ELF-1 (cell line): ENCODE results near the gene MINDY4.

Experiments
- DNase-seq: peaks from one replicate; pipeline ENCODE4 v3.0.0-alpha.2; 2016; ENCODE audit warnings: low read depth, low spot score

MINDY4 gene

DNA sequence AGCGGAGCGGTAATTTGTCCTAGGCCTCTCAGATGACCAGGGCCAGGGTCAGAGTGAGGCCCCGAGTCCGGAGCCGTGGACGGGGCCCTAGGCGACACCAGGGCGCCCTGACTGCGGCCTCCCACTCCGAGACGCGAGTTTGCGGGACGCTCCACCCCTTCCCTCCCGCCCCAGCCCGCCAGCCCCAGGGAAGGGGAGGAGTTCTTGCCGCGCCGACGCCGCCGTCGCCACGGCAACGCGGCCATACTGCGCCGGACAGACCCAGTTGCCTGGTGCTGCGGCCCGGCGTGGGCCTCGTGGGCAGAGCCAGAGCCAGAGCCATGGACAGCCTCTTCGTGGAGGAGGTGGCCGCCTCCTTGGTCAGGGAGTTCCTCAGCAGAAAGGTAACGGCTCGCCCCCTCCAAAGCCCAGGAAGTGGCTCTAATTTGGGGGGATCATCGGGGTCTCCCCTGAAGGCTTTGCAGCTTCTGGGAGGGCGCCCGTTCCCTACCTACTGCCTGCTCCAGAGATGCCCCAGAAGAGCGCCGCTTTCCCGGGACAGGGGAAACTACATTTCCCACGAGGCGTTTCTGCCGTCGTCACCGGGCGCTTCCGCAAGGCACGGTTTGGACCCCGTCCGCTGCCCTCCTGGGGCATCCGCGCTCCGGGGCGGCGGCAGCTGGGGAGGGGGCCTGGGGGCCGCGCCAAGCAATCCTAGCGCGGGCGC, at the start of gene MINDY4:
TSS of gene MINDY4 (plus strand) at position 244 of the 706 bp plus-strand sequence. CDS start at position 321, 77 bp downstream.
- DNase-seq, result peak; percentile 85

GRCh38 chr7:30722187-30722586, 49.0 kb upstream of the MINDY4 start:
- no peak for DNase-seq

DNA sequence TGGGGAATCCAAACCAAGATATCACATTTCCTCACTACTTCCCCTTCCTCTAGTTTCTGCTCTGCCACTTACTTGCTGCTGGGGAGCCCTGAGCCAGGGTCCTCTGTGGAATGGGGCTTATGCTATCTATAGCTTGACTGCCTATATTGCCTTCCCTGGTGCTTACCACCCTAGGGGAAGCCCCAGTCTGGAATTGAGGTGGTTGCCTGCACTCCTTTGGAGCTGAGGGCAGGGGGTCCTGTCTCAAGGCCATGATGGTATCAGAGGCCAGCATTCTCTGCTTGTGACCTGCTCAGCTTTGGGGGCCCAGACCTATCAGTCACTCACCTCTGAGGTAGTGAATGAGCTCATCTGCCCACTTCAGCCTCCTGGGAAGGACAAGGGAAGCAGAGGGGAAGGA, 48.5 kb upstream of the MINDY4 start:
- no peak for DNase-seq

GRCh38 chr7:30723776-30724175, 47.4 kb upstream of the MINDY4 start:
- DNase-seq, result no peak

GRCh38 chr7:30726296-30727006, 44.8 kb upstream of the MINDY4 start:
- DNase-seq, result no peak

GRCh38 chr7:30727061-30727945, 43.9 kb upstream of the MINDY4 start:
- no peak for DNase-seq

DNA sequence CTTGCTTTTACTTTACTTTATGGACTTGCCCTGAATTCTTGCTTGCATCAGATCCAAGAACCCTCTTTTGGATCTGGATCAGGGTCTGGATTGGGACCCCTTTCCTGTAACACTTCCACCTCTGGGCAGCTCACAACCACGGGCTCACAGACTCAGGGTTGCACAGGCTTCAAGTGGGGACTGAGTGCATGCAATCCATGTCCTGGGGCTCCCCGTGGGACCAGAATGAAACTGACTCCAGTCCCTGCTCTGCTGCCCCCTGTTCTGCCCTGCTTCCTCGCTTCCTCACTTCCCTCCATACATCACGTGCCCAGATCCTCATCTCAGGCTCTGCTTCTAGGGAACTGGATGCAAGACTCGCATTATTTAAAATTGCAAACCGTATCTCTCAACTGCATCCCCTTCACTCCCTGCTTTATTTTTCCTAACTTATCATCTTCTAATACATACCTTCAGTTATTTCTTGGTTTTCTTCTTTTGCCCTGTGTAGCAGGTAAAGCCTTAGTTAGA, 42.6 kb upstream of the MINDY4 start:
- DNase-seq, result no peak

DNA sequence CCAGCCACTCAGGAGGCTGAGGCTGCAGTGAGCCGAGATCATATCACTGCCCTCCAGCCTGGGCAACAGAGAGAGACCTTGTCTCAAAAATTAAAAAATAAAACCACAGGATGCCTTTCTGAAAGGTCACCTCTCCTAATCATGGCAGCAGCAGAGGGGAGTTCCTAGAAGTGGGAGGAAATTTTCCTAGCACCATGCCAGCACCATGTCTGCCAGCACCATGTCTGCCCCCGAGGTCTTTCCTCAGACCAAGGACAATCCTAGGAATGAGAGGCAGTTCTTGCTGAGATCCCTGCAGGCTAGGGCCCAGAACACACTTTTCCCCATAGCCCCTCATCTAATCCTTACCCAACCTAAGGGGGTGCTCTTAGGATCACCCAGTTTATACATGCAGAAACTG, 41.6 kb upstream of the MINDY4 start:
- no peak for DNase-seq

DNA sequence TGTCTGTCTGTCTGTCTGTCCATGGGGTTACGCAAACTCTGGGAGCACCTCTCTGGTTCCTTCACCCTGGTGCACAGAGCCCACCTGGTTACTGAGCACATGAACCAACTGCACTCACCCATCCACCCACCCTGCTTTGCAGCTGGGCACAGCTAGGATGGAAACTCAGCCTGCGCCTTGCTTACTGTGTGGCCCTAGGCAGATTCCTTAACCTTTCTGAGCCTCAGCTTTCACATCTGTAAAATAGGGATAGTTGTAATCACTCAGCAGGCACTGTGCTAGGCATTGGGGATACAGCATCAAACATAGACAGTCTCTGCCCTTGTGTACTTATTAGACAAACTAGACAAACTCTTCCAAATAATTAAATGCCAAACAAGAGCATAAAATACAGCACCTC, 41.1 kb upstream of the MINDY4 start:
- no peak for DNase-seq

DNA sequence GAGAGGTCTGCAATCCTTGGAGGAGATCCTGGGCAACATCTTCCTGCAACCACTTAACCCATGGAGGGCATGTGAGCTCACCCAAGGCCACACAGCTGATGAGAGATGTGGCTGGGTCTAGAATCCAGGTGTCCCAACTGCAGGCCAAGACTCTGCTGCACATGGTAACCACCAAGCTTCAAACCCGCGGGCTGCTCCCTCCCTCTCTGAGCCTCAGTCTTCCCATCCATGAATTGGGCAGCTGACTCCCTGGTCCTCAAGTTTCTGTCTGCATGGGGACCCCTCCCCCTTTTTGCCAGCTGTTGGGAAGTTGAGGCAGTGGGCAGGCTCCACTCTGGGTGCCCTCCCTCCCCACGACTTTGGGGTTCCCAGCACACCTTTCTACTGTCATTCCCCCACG, 40.2 kb upstream of the MINDY4 start:
- no peak for DNase-seq

DNA sequence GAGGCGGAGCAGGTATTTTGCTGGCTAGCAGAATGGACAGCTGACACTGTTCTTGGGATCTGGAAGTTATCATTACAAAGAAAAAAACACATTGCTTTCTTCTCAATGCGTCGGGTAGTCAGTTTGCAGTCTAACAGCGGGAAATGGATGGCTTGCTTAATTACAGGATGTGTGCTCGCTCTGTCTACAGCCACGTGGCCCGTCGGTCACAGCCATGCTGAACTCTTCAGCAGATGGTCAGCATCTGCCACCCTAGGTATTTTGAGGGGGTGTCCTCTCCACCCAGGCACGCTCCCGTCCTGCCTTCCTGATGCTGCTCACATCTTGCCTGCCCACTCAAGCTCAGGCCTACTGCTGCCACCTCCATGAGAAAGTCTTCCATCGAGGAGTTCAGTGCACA, 39.6 kb upstream of the MINDY4 start:
- no peak for DNase-seq

- no peak for DNase-seq
These were observed 38.6 kb upstream of the MINDY4 start for GRCh38 chr7:30732606-30733005.

- DNase-seq, result no peak
These were observed 38.0 kb upstream of the MINDY4 start for GRCh38 chr7:30733216-30733615.

- DNase-seq, result no peak
These were observed 37.5 kb upstream of the MINDY4 start for GRCh38 chr7:30733691-30734090.

GRCh38 chr7:30734497-30734896, 36.7 kb upstream of the MINDY4 start:
- no peak for DNase-seq

- no peak for DNase-seq
These were observed 35.6 kb upstream of the MINDY4 start for GRCh38 chr7:30735631-30736030.

DNA sequence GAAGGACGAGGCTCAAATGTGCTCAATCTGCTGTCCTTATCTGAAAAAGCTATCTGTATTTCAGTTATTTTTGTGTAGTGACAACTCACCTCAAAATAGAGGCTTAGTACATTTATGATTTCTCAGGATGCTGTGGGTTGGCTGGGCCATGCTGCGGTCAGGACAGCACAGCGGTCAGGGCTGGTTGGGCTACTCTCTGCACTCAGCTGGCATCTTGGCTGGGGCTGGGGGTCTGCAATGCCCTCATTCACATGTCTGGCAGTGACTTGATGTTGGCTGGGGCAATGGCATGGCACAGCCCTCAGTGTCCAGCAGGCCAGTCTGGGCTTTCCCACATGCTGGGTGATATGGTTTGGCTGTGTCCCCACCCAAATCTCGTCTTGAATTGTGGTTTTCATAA, 34.9 kb upstream of the MINDY4 start:
- no peak for DNase-seq

- no peak for DNase-seq
These were observed 32.9 kb upstream of the MINDY4 start for GRCh38 chr7:30738026-30738915.

- DNase-seq, result no peak
These were observed 31.5 kb upstream of the MINDY4 start for GRCh38 chr7:30739691-30740090.

DNA sequence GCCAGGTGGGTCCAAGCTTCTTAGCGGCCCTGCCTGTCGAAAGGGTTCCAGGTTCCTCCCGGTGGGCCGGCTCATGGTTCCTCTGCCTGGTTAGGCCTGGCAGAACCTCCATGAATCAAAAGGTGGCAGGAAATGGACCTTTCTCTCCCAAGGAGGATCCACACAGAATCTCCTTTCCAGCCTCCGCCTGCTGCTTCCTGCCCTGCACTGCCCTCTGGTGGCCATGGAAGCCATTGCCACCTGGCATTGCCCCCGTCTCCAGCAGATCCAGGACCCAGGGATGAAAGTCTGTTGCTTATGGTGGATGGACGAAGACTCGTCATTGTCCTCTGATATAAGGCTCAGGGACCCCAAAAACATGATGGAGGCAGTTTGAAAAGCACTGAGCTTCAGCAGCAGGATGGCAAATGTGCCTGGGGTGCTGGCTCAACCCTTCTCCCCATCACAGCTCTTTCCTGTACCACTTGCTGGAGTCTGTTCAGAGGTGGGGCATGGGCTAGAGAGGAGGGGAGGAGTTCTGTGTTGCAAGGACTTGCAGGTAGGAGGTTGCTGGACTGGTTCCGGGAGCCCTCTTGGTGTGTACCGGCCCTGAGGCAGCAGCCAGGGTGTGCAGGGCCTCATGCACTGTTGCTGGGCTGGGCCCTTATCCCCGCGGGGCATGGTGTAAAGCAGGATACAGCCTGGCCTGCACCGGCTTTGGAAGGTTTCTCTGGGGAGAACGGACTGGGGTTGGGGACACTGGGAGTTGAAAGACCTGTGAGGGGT, 30.6 kb upstream of the MINDY4 start:
- DNase-seq, result peak; percentile 93
